ENCODE data around the gene IL4I1. TPM values are rescaled to one million over a fixed set of nuclear protein-coding genes. Genes with fewer than 3 reads are reported as not detected.

Gene IL4I1
- total and polyA plus RNA-seq, 2 of the 4 experiments (the other 2 are of a cell fraction), result 0.31 to 0.36 TPM

DNA sequence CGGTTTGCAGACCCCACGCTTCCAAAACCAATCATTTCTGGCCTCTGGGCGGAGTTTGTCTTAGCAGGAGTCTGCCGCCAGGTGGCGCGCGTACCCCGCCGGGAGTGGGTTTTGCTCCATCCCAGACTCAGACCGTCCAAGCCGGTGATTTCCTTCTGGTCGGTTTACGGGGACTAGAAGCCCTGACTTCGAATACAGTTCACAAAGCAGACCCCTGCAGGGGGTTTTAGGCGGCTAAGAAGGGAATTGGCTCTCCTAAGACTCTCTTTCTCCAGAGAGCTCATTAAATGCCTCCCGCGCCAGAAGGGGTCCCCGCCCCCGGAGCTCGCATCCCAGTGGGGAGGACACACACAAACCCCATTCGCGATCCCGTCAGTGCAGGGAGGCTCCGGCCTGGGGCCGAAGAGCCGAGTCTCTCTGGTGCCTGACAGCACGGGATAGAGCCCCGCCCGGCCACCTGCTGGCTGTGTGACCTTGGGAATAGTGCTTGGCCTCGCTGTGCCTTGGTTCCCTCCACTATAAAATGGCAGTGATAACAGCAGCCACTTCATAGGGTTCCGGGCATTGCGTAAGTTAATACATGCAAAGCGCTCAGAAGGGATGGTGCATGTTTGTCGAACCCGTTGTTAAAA lies 41.2 kb upstream of the IL4I1 start:
- TF ChIP-seq, protein P1, sequence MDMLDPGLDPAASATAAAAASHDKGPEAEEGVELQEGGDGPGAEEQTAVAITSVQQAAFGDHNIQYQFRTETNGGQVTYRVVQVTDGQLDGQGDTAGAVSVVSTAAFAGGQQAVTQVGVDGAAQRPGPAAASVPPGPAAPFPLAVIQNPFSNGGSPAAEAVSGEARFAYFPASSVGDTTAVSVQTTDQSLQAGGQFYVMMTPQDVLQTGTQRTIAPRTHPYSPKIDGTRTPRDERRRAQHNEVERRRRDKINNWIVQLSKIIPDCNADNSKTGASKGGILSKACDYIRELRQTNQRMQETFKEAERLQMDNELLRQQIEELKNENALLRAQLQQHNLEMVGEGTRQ (IDR thresholded peaks at IDR 0.05; ENCODE audit: low read depth, low read length), result no peak
- TF ChIP-seq FOS (IDR thresholded peaks at IDR 0.05; ENCODE audit: low read depth, low read length) (no peak), SMC3 (IDR thresholded peaks at IDR 0.05; ENCODE audit: low read depth, low read length) (peak; percentile 98), MAZ (IDR thresholded peaks at IDR 0.05; ENCODE audit: borderline replicate concordance, low read depth, low read length) (peak; percentile 17; the same call in 1 of the 2 replicates), MAFK (IDR thresholded peaks at IDR 0.05; ENCODE audit: low read depth, low read length) (no peak), POLR2A (IDR thresholded peaks at IDR 0.05; ENCODE audit: low read depth, low read length) (peak; percentile 63; the same call in 1 of the 2 replicates), RAD21 (IDR thresholded peaks at IDR 0.05; ENCODE audit: low read length) (peak; percentile 98), CEBPB (IDR thresholded peaks at IDR 0.05; ENCODE audit: low read depth, low read length) (peak; percentile 49; the same call in 1 of the 2 replicates)
- TF ChIP-seq, protein P2, sequence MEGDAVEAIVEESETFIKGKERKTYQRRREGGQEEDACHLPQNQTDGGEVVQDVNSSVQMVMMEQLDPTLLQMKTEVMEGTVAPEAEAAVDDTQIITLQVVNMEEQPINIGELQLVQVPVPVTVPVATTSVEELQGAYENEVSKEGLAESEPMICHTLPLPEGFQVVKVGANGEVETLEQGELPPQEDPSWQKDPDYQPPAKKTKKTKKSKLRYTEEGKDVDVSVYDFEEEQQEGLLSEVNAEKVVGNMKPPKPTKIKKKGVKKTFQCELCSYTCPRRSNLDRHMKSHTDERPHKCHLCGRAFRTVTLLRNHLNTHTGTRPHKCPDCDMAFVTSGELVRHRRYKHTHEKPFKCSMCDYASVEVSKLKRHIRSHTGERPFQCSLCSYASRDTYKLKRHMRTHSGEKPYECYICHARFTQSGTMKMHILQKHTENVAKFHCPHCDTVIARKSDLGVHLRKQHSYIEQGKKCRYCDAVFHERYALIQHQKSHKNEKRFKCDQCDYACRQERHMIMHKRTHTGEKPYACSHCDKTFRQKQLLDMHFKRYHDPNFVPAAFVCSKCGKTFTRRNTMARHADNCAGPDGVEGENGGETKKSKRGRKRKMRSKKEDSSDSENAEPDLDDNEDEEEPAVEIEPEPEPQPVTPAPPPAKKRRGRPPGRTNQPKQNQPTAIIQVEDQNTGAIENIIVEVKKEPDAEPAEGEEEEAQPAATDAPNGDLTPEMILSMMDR (conservative IDR thresholded peaks at IDR 0.05; ENCODE audit: low read depth, low read length), result peak; percentile 98
- Histone ChIP-seq H2AK5ac (ENCODE audit: low read depth, low read length) (no peak overlapping the region), H3K9me1 (ENCODE audit: insufficient read depth, low read length) (no peaks in the 10 kb centered on the region), H2BK20ac (ENCODE audit: low read depth, low read length) (no peak overlapping the region), H3K27me3 (ENCODE audit: control insufficient read depth, insufficient read depth, low read length) (no peaks in the 10 kb centered on the region; the same call in 1 of the 2 replicates), H2AK9ac (replicated peaks; ENCODE audit: low read depth, low read length, poor library complexity) (peak overlapping the region; percentile 93), H3K9ac (ENCODE audit: low read depth, low read length) (no peak overlapping the region), H3K18ac (ENCODE audit: low read depth, low read length) (no peak overlapping the region), H2BK15ac (ENCODE audit: low read depth, low read length) (no peak overlapping the region), H3K36me3 (ENCODE audit: control insufficient read depth, insufficient read depth, low read length) (no peaks in the 10 kb centered on the region; the same call in 1 of the 2 replicates), H3K14ac (replicated peaks; ENCODE audit: low read depth, low read length) (no peak overlapping the region), H3K4me2 (ENCODE audit: low read depth, low read length) (peak overlapping the region; percentile 72), H4K8ac (ENCODE audit: low read depth in 2 of 2, low read length in 2 of 2) (no peak overlapping the region), H2AFZ (replicated peaks; ENCODE audit: low read length, poor library complexity) (peak overlapping the region; percentile 86), H3K56ac (ENCODE audit: extremely low read depth, insufficient read depth, low read length) (no peak overlapping the region), H3K4me1 (ENCODE audit: control insufficient read depth, insufficient read depth, low read length) (no peaks in the 10 kb centered on the region), H4K91ac (ENCODE audit: insufficient read depth, low read depth, low read length) (no peak overlapping the region), H4K5ac (ENCODE audit: low read depth, low read length) (no peak overlapping the region), H3K9me3 (ENCODE audit: control insufficient read depth, insufficient read depth, low read length) (no peaks in the 10 kb centered on the region), H4K20me1 (ENCODE audit: insufficient read depth, low read length) (no peaks in the 10 kb centered on the region), H3K27ac (ENCODE audit: insufficient read depth, low read length) (no peak overlapping the region), H2BK120ac (ENCODE audit: low read depth, low read length) (no peak overlapping the region), H3K4ac (ENCODE audit: low read depth, low read length) (no peak overlapping the region), H2BK5ac (ENCODE audit: low read depth, low read length, poor library complexity, severe bottlenecking) (no peak overlapping the region), H3K4me3 (ENCODE audit: insufficient read depth, low read depth, low read length) (0 out of 2 replicates have a peak overlapping the region, but pooled peaks have one; percentile 17), H3K23ac (ENCODE audit: low read depth, low read length) (no peak overlapping the region), H3K79me1 (ENCODE audit: low read depth in 1 of 2, low read length in 2 of 2) (no peaks in the 10 kb centered on the region; a peak in 1 of 4 replicates)
- no TSS peak for BruUV-seq (replicated peaks)
- dilution Hi-C loops (cut with HindIII; ENCODE audit: low sequenced_read_pairs, unreplicated experiment), result no loop called here
- POLR2A ChIA-PET (ENCODE audit: unreplicated experiment), result no interaction called here
- DNase-seq, result peak; percentile 61
- in situ Hi-C loops (cut with MboI; ENCODE audit: low sequenced_read_pairs), result loop anchor here (10.0 kb wide), 2 partner anchors 47 to 207 kb away; no protein-coding TSS in a partner anchor
- WGBS, 2 experiments (ENCODE audit: extremely low coverage in 2 of 2, insufficient read length in 1 of 2), result 25% methylated on average over 18 of the region's 35 CpGs; no CpG with 5 or more reads in 1 of the 2 experiments
- intact Hi-C loops (cut with micrococcal nuclease), result loop anchor here (1.0 kb wide), 2 partner anchors 45 to 49 kb away; no protein-coding TSS in a partner anchor
- CTCF ChIA-PET, result interaction anchor here (0.7 to 1.3 kb wide), 3 partner anchors 41 to 113 kb away, joined by 3 read pairs; no protein-coding TSS in a partner anchor
- peak; percentile 99 for ATAC-seq (ENCODE audit: low read depth)
